GM12878 (cell line): ENCODE data around the gene REPIN1. TPM values are rescaled to one million over a fixed set of nuclear protein-coding genes. Genes with fewer than 3 reads are reported as not detected.

ENCODE experiments used
- ATF7 ChIP-seq: fragments of 450-650 bp; IDR thresholded peaks from 2 replicates; pipeline ENCODE4 v1.6.1; 2016; ENCODE audit warnings: low read depth, mild to moderate bottlenecking
- BCLAF1 ChIP-seq: fragments of 450-650 bp; IDR thresholded peaks from 2 replicates; pipeline ENCODE4 v1.6.1; 2017; ENCODE audit warnings: antibody characterized with exemption, mild to moderate bottlenecking, moderate library complexity
- BRCA1 ChIP-seq: IDR thresholded peaks from 2 replicates; pipeline ENCODE4 v1.6.1; 2011; ENCODE audit warnings: low read depth, low read length, improper control_type of control experiment
- CBX5 ChIP-seq: sonication (generic); IDR thresholded peaks from 2 replicates; pipeline ENCODE4 v1.6.1; 2016; ENCODE audit warnings: low read depth, moderate library complexity, mild to moderate bottlenecking, inconsistent platforms
- CTCF ChIP-seq, 3 experiments: IDR thresholded peaks in 2 of 3; conservative IDR thresholded peaks in 1 of 3; 2 replicates each; pipeline ENCODE4 v1.5.1; 2011; ENCODE audit warnings: low read depth in 3 of 3, low read length in 3 of 3, mild to moderate bottlenecking in 3 of 3, control low read depth in 2 of 3, moderate library complexity in 2 of 3, inconsistent platforms in 1 of 3, mixed read lengths in 1 of 3; ENCODE audit not compliant: control insufficient read depth in 2 of 3, insufficient read depth in 1 of 3; ENCODE audit errors: extremely low read depth in 1 of 3
- E2F4 ChIP-seq: IDR thresholded peaks from 2 replicates; pipeline ENCODE4 v1.6.1; 2012; ENCODE audit warnings: low read depth, low read length, improper control_type of control experiment
- EZH2 ChIP-seq: IDR thresholded peaks from 2 replicates; pipeline ENCODE4 v1.6.1; 2012; ENCODE audit warnings: low read depth, mild to moderate bottlenecking, control low read depth, inconsistent platforms, low read length, borderline replicate concordance; ENCODE audit not compliant: control insufficient read depth
- FOS ChIP-seq: IDR thresholded peaks from 3 replicates; pipeline ENCODE4 v1.6.1; 2011; ENCODE audit warnings: borderline replicate concordance; ENCODE audit not compliant: insufficient read length; ENCODE audit errors: extremely low read depth
- HDGF ChIP-seq: fragments of 450-650 bp; IDR thresholded peaks from 2 replicates; pipeline ENCODE4 v1.6.1; 2016; ENCODE audit warnings: antibody characterized with exemption
- KAT2A ChIP-seq: conservative IDR thresholded peaks from 2 replicates; pipeline ENCODE4 v1.6.1; 2011; ENCODE audit warnings: low read depth, low read length; ENCODE audit not compliant: control insufficient read depth
- MAX ChIP-seq: IDR thresholded peaks from 2 replicates; pipeline ENCODE4 v1.6.1; 2012; ENCODE audit warnings: low read depth, low read length, improper control_type of control experiment
- MEF2B ChIP-seq: fragments of 450-650 bp; IDR thresholded peaks from 2 replicates; pipeline ENCODE4 v1.6.1; 2018; ENCODE audit warnings: mild to moderate bottlenecking, moderate library complexity; ENCODE audit not compliant: partially characterized antibody, poor library complexity, severe bottlenecking
- NBN ChIP-seq: fragments of 450-650 bp; IDR thresholded peaks from 2 replicates; pipeline ENCODE4 v1.6.1; 2016
- NFIC ChIP-seq: IDR thresholded peaks from 2 replicates; pipeline ENCODE4 v1.6.1; 2012; ENCODE audit warnings: low read depth, mild to moderate bottlenecking, inconsistent platforms, low read length, moderate library complexity
- PAX8 ChIP-seq: fragments of 450-650 bp; IDR thresholded peaks from 2 replicates; pipeline ENCODE4 v1.6.1; 2017; ENCODE audit warnings: mild to moderate bottlenecking, moderate library complexity
- POLR2A ChIP-seq: IDR thresholded peaks from 2 replicates; pipeline ENCODE4 v1.6.1; 2011; ENCODE audit warnings: low read depth, mild to moderate bottlenecking, low read length
- POLR2AphosphoS5 ChIP-seq: IDR thresholded peaks from 2 replicates; pipeline ENCODE4 v1.6.1; 2011; ENCODE audit warnings: mild to moderate bottlenecking, low read length, inconsistent platforms
- RBBP5 ChIP-seq: fragments of 200-600 bp; sonication (generic); conservative IDR thresholded peaks from 2 replicates; pipeline ENCODE4 v1.6.1; 2016
- SIX5 ChIP-seq: IDR thresholded peaks from 2 replicates; pipeline ENCODE4 v1.6.1; 2011; ENCODE audit warnings: mild to moderate bottlenecking, low read depth, low read length, moderate library complexity; ENCODE audit not compliant: severe bottlenecking
- SMC3 ChIP-seq: IDR thresholded peaks from 2 replicates; pipeline ENCODE4 v1.6.1; 2011; ENCODE audit warnings: low read length, improper control_type of control experiment, borderline replicate concordance
- STAT1 ChIP-seq: fragments of 450-650 bp; conservative IDR thresholded peaks from 2 replicates; pipeline ENCODE4 v1.6.1; 2014; ENCODE audit warnings: antibody characterized with exemption, mild to moderate bottlenecking
- STAT3 ChIP-seq: IDR thresholded peaks from 2 replicates; pipeline ENCODE4 v1.6.1; 2011; ENCODE audit warnings: low read depth, low read length, improper control_type of control experiment
- TBL1XR1 ChIP-seq: IDR thresholded peaks from 2 replicates; pipeline ENCODE4 v1.6.1; 2012; ENCODE audit warnings: low read depth, low read length, improper control_type of control experiment
- ZBED1 ChIP-seq: IDR thresholded peaks from 2 replicates; pipeline ENCODE4 v1.6.1; 2016; ENCODE audit warnings: borderline replicate concordance
- ZNF24 ChIP-seq: fragments of 450-650 bp; IDR thresholded peaks from 2 replicates; pipeline ENCODE4 v1.6.1; 2017; ENCODE audit warnings: antibody characterized with exemption, mild to moderate bottlenecking
- ZZZ3 ChIP-seq: IDR thresholded peaks from 2 replicates; pipeline ENCODE4 v1.6.1; 2011; ENCODE audit warnings: low read depth; ENCODE audit not compliant: control insufficient read depth, insufficient read length
- polyA plus RNA-seq, 11 experiments: library from polyadenylated mRNA; depleted of rRNA in 4 of 11; unstranded in 6 of 11; stranded (reverse) in 5 of 11; fragments of >200 nt; fragmentation: Nextera tagmentation in 4 of 11; fragmentation: Illumina TruSeq in 1 of 11; extraction: Ambion mirVana in 4 of 11; extraction: Trizol in 1 of 11; gene quantifications; 1 replicate in 1 of 11; 2 replicates in 10 of 11; pipeline versions ENCODE4 v1.2.1 to v1.2.3, GENCODE V29; 2011 to 2016; ENCODE audit warnings: inconsistent platforms in 2 of 11, missing spikeins in 2 of 11, low read depth in 1 of 11
- total RNA-seq, 4 experiments: library from RNA; depleted of rRNA in 3 of 4; stranded (reverse); fragments of >200 nt in 3 of 4; fragmentation: Illumina TruSeq in 1 of 4; extraction: Trizol in 1 of 4; gene quantifications; 2 replicates each; pipeline versions ENCODE4 v1.2.1 to v1.2.3, GENCODE V29; 2013 to 2021

The REPIN1 gene
- total and polyA plus RNA-seq, 10 of the 15 experiments (the other 5 are each of a cell fraction or from before 2014, with no cell fraction given), result 5.1 to 172 (median 76.9) TPM

- peak; percentile 81 for TF ChIP-seq MAX
- no peak for TF ChIP-seq HDGF
- TF ChIP-seq SMC3, result no peak
- TF ChIP-seq MEF2B, result peak; percentile 16
- no peak for TF ChIP-seq BCLAF1
- 0 out of 2 replicates have a peak, but pooled peaks have one; percentile 22 for TF ChIP-seq E2F4
- peak; percentile 30 for TF ChIP-seq SIX5
- TF ChIP-seq POLR2AphosphoS5, result peak; percentile 9
- TF ChIP-seq EZH2, result no peak
- no peak; the same call in 1 of the 2 replicates for TF ChIP-seq NBN
- TF ChIP-seq RBBP5, result no peak
- no peak for TF ChIP-seq CTCF (IDR thresholded peaks at IDR 0.05 in 2 of 3, conservative IDR thresholded peaks at IDR 0.05 in 1 of 3; ENCODE audit: control insufficient read depth in 2 of 3, extremely low read depth in 1 of 3, insufficient read depth in 1 of 3, low read depth in 3 of 3, low read length in 3 of 3)
- TF ChIP-seq KAT2A, result no peak
- no peak for TF ChIP-seq ATF7
- no peak for TF ChIP-seq TBL1XR1
- no peak for TF ChIP-seq ZZZ3
- no peak for TF ChIP-seq PAX8
- TF ChIP-seq STAT3, result no peak
- TF ChIP-seq CBX5, result no peak; the same call in 1 of the 2 replicates
- TF ChIP-seq FOS, result no peak
- peak; percentile 67; the same call in 1 of the 2 replicates for TF ChIP-seq ZNF24
- no peak for TF ChIP-seq BRCA1
- TF ChIP-seq NFIC, result no peak
- TF ChIP-seq STAT1, result no peak
- peak; percentile 93 for TF ChIP-seq POLR2A
- no peak for TF ChIP-seq ZBED1
Observed at GRCh38 chr7:150368096-150368883, at the start of gene REPIN1 (continued).
